ENCODE results near the gene PSD.

Gene PSD

DNA sequence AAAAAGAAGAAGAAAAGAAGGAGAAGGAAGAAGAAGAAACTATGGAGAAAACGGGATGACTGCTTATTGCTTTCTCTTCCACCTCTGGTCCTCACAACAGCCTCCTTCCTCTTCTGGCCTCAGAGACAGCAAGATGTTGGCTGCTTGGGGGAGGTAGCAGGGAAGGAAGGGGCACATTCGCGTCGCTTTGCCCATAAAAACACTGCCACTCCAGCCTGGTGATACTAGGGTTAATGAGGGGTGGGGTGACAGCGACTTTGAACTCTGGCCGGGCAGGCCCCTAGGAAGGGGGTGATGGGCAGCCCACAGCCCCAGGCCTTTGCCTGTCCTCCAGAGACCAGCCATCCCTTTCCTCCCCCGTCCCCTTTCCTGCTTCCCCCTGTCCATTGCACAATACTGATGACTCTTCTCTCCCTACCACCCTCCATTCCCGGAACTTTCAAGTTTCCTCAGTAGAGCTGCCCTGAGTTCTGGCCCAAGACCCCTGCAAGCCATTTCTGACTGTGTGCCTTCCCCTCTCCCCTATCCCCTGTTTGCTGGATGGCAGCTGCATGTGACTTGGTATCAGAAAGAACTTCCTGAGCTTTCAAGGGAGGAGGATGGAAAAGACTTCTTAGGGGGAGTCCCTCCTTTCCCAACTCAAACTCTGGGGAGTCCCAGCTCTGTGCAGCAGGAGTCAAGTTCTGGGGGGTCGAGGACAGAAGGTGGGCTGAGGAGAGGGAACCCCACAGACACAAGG lies 16.0 kb upstream of the PSD start:
- Histone ChIP-seq H2AFZ (ENCODE audit: low read depth, low read length) (no peak overlapping the region), H3K27ac (ENCODE audit: low read length) (no peak overlapping the region), H3K4me1 (ENCODE audit: low read length) (peaks cover 30% of the 10 kb centered on the region), H3K9ac (ENCODE audit: low read length) (peak overlapping the region; percentile 52; the same call in 1 of the 2 replicates), H3K79me2 (ENCODE audit: low read length) (peaks cover 15% of the 10 kb centered on the region), H3K27me3 (ENCODE audit: low read depth, low read length) (no peaks in the 10 kb centered on the region), H3K4me2 (ENCODE audit: low read length) (peak overlapping the region; percentile 88), H3K4me3 (ENCODE audit: low read length) (peak overlapping the region; percentile 73), H3K9me3 (ENCODE audit: insufficient read depth, low read length) (no peaks in the 10 kb centered on the region), H3K36me3 (replicated peaks; ENCODE audit: low read depth, low read length) (no peaks in the 10 kb centered on the region), H4K20me1 (ENCODE audit: insufficient read depth, low read length) (no peaks in the 10 kb centered on the region)
- TF ChIP-seq, protein P1, sequence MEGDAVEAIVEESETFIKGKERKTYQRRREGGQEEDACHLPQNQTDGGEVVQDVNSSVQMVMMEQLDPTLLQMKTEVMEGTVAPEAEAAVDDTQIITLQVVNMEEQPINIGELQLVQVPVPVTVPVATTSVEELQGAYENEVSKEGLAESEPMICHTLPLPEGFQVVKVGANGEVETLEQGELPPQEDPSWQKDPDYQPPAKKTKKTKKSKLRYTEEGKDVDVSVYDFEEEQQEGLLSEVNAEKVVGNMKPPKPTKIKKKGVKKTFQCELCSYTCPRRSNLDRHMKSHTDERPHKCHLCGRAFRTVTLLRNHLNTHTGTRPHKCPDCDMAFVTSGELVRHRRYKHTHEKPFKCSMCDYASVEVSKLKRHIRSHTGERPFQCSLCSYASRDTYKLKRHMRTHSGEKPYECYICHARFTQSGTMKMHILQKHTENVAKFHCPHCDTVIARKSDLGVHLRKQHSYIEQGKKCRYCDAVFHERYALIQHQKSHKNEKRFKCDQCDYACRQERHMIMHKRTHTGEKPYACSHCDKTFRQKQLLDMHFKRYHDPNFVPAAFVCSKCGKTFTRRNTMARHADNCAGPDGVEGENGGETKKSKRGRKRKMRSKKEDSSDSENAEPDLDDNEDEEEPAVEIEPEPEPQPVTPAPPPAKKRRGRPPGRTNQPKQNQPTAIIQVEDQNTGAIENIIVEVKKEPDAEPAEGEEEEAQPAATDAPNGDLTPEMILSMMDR (IDR thresholded peaks at IDR 0.05; ENCODE audit: low read depth, low read length): no peak
- TF ChIP-seq EZH2phosphoT487 (IDR thresholded peaks at IDR 0.05; ENCODE audit: low read depth): no peak

DNA sequence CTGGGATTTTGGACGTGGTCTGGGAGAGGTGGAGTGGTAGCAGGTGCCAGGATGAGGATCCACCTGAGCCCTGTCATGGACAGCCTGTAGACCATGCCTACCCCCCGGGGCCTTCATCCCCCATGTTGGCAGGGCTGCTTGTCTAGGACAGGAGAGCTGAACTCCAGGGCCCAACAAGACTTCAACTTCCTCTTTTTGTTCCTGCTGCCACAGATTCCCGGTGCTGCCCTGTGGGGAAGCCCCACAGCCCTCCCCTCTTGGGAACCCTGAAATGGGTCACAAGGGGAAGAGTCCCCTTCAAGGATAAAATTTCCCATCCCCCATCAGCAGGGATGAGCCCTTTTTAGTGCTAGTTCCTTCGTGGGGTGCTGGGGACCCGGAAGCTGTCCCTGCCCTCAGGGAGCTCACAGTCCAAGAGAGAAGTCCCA lies 15.0 kb upstream of the PSD start:
- Histone ChIP-seq H3K79me2 (ENCODE audit: low read length) (peaks cover 15% of the 10 kb centered on the region), H3K27me3 (ENCODE audit: low read depth, low read length) (no peaks in the 10 kb centered on the region), H3K27ac (ENCODE audit: low read length) (peak overlapping the region; percentile 28), H3K36me3 (replicated peaks; ENCODE audit: low read depth, low read length) (no peaks in the 10 kb centered on the region), H4K20me1 (ENCODE audit: insufficient read depth, low read length) (no peaks in the 10 kb centered on the region), H3K4me1 (ENCODE audit: low read length) (peaks cover 30% of the 10 kb centered on the region), H3K9me3 (ENCODE audit: insufficient read depth, low read length) (no peaks in the 10 kb centered on the region), H3K4me3 (ENCODE audit: low read length) (no peak overlapping the region), H3K4me2 (ENCODE audit: low read length) (peak overlapping the region; percentile 52), H2AFZ (ENCODE audit: low read depth, low read length) (no peak overlapping the region), H3K9ac (ENCODE audit: low read length) (no peak overlapping the region)
- TF ChIP-seq, protein P1 (IDR thresholded peaks at IDR 0.05; ENCODE audit: low read depth, low read length): no peak
- TF ChIP-seq EZH2phosphoT487 (IDR thresholded peaks at IDR 0.05; ENCODE audit: low read depth): no peak

DNA sequence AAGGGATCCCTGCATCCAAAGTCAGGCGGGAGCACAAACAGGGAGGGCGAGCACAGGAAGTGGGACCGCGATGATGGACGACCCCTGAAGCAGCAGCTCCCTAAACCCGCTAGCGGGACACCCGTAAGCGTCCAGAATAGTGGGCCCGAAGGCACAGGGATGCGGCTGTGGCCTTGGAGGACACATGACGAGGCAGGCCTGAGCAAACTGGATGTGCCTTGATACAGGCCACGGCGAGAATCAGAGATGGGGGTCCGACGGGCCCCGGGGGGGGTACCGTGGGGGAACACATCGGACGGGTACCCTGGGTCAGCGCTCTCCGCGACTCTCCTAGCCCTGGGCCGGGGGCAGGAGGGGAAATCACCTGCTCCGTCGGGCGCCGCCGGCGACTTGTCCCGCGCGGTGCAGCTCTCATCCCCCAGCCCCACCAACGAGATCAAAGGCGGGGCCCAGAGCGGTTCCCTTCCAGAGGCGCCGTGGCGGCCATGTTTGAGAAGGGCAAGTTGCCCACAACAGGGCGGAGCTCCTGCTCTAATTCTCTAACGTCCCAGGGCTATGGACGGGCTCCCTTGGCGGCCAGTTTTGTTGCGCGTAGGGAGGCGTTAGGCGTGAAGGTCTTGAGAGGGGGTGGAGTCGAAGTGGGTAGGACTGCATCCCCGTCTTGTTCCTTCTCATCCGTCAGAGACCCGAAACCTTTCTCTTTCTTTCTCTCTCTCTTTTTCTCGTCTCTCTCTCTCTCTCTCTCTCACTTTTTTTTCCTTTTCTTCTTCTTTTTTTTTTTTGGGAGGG lies 13.8 kb upstream of the PSD start, which contains the start of gene CUEDC2:
Gene CUEDC2, minus strand, starts transcription at position 413 of the 789 bp plus-strand sequence. CDS start 7,386 bp downstream, outside the sequence.
- H3K9me3 ChIP-seq (ENCODE audit: insufficient read depth, low read length): no peaks in the 10 kb centered on the region
- H2AFZ ChIP-seq (ENCODE audit: low read depth, low read length): peak within 1 kb of the TSS; percentile 39; the same call in 1 of the 2 replicates
- H3K4me3 ChIP-seq (ENCODE audit: low read length): peak within 1 kb of the TSS; percentile 100
- H3K9ac ChIP-seq (ENCODE audit: low read length): peak within 1 kb of the TSS; percentile 99
- H3K36me3 ChIP-seq (replicated peaks; ENCODE audit: low read depth, low read length): no peaks in the 10 kb centered on the region
- H3K27me3 ChIP-seq (ENCODE audit: low read depth, low read length): no peaks in the 10 kb centered on the region
- peak within 1 kb of the TSS; percentile 96 for H3K4me2 ChIP-seq (ENCODE audit: low read length)
- no peak for TF ChIP-seq EZH2phosphoT487 (IDR thresholded peaks at IDR 0.05; ENCODE audit: low read depth)
- TF ChIP-seq, protein P1 (IDR thresholded peaks at IDR 0.05; ENCODE audit: low read depth, low read length): no peak
- H4K20me1 ChIP-seq (ENCODE audit: insufficient read depth, low read length): no peaks in the 10 kb centered on the region
- peaks cover 15% of the 10 kb centered on the region for H3K79me2 ChIP-seq (ENCODE audit: low read length)
- H3K4me1 ChIP-seq (ENCODE audit: low read length): peaks cover 30% of the 10 kb centered on the region
- peak within 1 kb of the TSS; percentile 74 for H3K27ac ChIP-seq (ENCODE audit: low read length)
